Activated B cell treated with CpG ODN at 0.5 μM for 24 hours (primary cell): ENCODE measurements around the gene MSI2. TPM values are rescaled to one million over a fixed set of nuclear protein-coding genes. Genes with fewer than 3 reads are reported as not detected.

ENCODE experiments used
- ATAC-seq: fragments of 200-7000 bp; cut with Tn5 transposase; one replicate; pipeline ENCODE4 v1.10.0; 2021; ENCODE audit warnings: low read depth, mild to moderate bottlenecking, moderate library complexity
- CTCF ChIA-PET: fragments of 350-600 bp; sonication (Branson Sonifier 250); formaldehyde crosslinking; loops from one replicate; lab custom pipeline; 2021; ENCODE audit warnings: antibody characterized with exemption; lab: Charles Lee
- POLR2A ChIA-PET: fragments of 350-600 bp; sonication (Branson Sonifier 250); formaldehyde crosslinking; loops from one replicate; lab custom pipeline; 2021; ENCODE audit warnings: antibody characterized with exemption; lab: Charles Lee
- DNase-seq: peaks from one replicate; pipeline ENCODE4 v3.0.0; 2022
- H3K27ac Mint-ChIP-seq: one replicate; pipeline ENCODE4 v1.8.0; 2020; ENCODE audit warnings: mixed read lengths
- H3K27me3 Mint-ChIP-seq: one replicate; pipeline ENCODE4 v1.8.0; 2021; ENCODE audit warnings: mixed read lengths
- H3K36me3 Mint-ChIP-seq: one replicate; pipeline ENCODE4 v1.8.0; 2021; ENCODE audit warnings: low read depth, mixed read lengths
- H3K4me1 Mint-ChIP-seq: one replicate; pipeline ENCODE4 v1.8.0; 2021; ENCODE audit warnings: mixed read lengths
- H3K4me3 Mint-ChIP-seq: one replicate; pipeline ENCODE4 v1.8.0; 2020; ENCODE audit warnings: mild to moderate bottlenecking, mixed read lengths
- H3K9me3 Mint-ChIP-seq: one replicate; pipeline ENCODE4 v1.8.0; 2020; ENCODE audit warnings: mixed read lengths
- intact Hi-C: fragments of 100-400 bp; cut with micrococcal nuclease; formaldehyde crosslinking; loops from one replicate; pipeline ENCODE4 v1.15.1; 2024
- total RNA-seq: library from RNA; stranded (reverse); gene quantifications from 2 replicates; pipeline ENCODE4 v1.2.3, GENCODE V29; 2022
- TF ChIP-seq, protein P1 (sequence below): fragments of 200-600 bp; IDR thresholded peaks from one replicate; pipeline ENCODE4 v1.8.0; 2022; ENCODE audit warnings: antibody characterized with exemption, mild to moderate bottlenecking

Gene MSI2
- total RNA-seq, 1 donor from 2014 or later: 102 TPM

DNA sequence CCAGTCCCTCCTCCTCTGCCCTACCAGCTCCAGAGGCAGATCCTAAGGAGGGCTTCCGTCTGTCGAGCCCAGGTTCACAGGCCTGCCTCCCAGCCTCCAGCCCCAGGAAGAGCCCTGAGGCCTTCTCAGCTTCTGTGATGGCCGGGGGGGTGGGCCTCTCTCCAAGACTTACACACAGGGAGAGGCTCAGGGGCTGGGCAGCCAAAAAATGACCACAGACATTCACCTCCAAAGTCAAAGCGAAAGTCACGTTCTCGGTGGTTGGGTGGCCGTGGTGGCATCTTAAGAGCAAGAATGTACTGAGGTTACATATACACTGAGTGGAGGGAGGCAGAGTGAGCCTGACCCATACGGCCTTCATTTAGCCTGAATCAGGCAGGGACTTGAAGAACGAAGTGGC is 369.6 kb downstream of the MSI2 start:
- TF ChIP-seq, protein P1, sequence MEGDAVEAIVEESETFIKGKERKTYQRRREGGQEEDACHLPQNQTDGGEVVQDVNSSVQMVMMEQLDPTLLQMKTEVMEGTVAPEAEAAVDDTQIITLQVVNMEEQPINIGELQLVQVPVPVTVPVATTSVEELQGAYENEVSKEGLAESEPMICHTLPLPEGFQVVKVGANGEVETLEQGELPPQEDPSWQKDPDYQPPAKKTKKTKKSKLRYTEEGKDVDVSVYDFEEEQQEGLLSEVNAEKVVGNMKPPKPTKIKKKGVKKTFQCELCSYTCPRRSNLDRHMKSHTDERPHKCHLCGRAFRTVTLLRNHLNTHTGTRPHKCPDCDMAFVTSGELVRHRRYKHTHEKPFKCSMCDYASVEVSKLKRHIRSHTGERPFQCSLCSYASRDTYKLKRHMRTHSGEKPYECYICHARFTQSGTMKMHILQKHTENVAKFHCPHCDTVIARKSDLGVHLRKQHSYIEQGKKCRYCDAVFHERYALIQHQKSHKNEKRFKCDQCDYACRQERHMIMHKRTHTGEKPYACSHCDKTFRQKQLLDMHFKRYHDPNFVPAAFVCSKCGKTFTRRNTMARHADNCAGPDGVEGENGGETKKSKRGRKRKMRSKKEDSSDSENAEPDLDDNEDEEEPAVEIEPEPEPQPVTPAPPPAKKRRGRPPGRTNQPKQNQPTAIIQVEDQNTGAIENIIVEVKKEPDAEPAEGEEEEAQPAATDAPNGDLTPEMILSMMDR: no peak
- intact Hi-C loops: loop anchor here (5.0 to 10.0 kb wide), 3 partner anchors 36 to 711 kb away; partner anchors contain the start of gene SRSF1
- no peaks in the 10 kb centered on the region for H3K27me3 Mint-ChIP-seq
- H3K36me3 Mint-ChIP-seq: peaks cover 6% of the 10 kb centered on the region
- H3K27ac Mint-ChIP-seq: no peak overlapping the region
- H3K4me1 Mint-ChIP-seq: peaks cover 85% of the 10 kb centered on the region
- CTCF ChIA-PET: interaction anchor here (0.7 to 2.3 kb wide), 3 partner anchors 21 to 46 kb away, joined by 3 to 6 read pairs (median 3); no protein-coding TSS in a partner anchor
- DNase-seq (no peak), ATAC-seq (no peak)
- no peaks in the 10 kb centered on the region for H3K9me3 Mint-ChIP-seq
- POLR2A ChIA-PET: interaction anchor here (0.7 kb wide), 1 partner anchor 76 kb away, joined by 3 read pairs; no protein-coding TSS in a partner anchor
- no peak overlapping the region for H3K4me3 Mint-ChIP-seq

DNA sequence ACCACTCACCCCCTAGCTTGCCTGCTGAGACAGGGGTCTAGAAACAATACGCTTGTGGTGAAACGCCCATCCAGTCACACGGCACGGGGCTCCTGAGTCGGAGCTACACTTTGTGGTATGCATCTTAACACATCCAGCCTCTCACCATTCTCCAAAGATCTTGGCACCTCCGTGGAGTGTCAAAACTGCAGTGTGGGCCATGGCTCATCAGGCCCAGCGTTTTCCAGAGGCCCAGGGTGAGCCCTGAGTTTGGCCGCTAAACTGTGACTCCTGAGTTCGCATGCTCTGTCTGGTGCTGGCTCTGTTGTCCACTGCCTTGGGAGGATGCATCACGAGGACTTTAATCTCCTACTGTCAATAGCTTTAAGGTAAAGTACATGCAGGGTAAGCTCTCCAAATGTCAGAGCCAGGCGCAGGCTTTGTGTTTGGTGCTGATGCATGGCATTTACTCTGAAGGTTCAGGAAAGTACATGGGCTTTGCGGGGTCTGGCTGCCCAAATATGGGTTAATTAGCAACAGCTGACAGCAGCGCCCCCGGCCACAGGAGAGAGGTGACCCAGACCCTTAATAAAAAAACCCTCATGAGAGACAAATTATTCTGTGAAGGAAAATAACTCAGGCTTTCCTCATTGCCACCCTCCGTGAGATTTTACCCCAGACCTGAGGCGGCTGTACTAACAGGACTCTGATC is 370.3 kb downstream of the MSI2 start:
- no peak overlapping the region for H3K4me3 Mint-ChIP-seq

DNA sequence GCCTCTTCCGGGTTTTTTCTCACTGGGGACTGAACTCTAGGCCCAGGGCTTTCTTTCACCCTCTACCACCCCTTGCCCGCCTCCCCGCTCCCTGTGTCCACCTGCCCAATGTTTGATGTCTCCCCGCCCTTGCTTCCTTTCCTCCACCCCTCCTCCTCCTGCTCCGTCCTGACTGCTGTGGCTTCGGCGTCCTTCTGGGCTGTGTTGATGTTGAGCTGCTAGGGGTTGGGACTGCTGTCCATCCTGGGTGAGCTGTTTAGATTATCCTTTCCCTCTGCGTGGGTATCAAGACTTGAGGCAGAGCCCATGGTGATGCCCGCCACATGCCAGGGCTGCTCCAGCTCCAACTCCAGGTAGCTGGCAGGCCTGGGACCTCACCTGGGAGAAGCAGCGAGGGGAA is 371.3 kb downstream of the MSI2 start:
- Mint-ChIP-seq H3K36me3 (peaks cover 16% of the 10 kb centered on the region), H3K27me3 (no peaks in the 10 kb centered on the region), H3K27ac (peak overlapping the region; percentile 83), H3K9me3 (no peaks in the 10 kb centered on the region), H3K4me3 (no peak overlapping the region), H3K4me1 (peaks cover 83% of the 10 kb centered on the region)
- ATAC-seq (no peak), DNase-seq (no peak)
- ChIA-PET POLR2A (no interaction called here), CTCF (interaction anchor here (2.3 kb wide), 1 partner anchor 45 kb away, joined by 6 read pairs; no protein-coding TSS in a partner anchor)
- TF ChIP-seq, protein P1: no peak
- intact Hi-C loops: loop anchor here (5.0 to 10.0 kb wide), 3 partner anchors 35 to 710 kb away; partner anchors contain the start of gene SRSF1

More for the DNA sequence above, 370.3 kb downstream of the MSI2 start:
- H3K4me1 Mint-ChIP-seq: peaks cover 88% of the 10 kb centered on the region
- no peak overlapping the region for H3K27ac Mint-ChIP-seq
- H3K9me3 Mint-ChIP-seq: no peaks in the 10 kb centered on the region
- TF ChIP-seq, protein P1: no peak
- ChIA-PET POLR2A (no interaction called here), CTCF (interaction anchor here (2.3 kb wide), 1 partner anchor 46 kb away, joined by 6 read pairs; no protein-coding TSS in a partner anchor)
- ATAC-seq (no peak), DNase-seq (no peak)
- intact Hi-C loops: loop anchor here (5.0 to 10.0 kb wide), 3 partner anchors 36 to 711 kb away; partner anchors contain the start of gene SRSF1
- H3K36me3 Mint-ChIP-seq: peaks cover 9% of the 10 kb centered on the region
- no peaks in the 10 kb centered on the region for H3K27me3 Mint-ChIP-seq

DNA sequence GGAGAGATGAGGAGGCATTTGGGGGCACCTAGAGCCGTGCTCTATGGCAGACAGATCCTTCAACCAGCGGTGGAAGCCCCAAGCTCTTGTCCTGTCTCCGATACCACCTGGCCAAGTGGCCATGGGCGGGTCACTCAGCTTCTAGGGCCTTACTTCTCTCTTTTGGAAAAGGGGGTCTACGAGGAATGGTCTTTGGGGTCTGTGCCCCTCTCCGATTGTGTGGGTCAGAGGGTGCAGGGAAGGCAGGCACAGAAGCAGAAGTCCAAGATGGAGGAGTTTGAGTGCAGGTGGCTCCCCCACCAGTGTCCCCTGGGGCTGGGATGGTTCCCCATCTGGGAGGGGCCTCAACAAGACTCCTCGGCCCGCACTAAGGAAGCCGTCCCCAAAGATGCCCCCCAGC is 372.1 kb downstream of the MSI2 start:
- Mint-ChIP-seq H3K9me3 (no peaks in the 10 kb centered on the region), H3K27me3 (no peaks in the 10 kb centered on the region), H3K27ac (peak overlapping the region; percentile 83), H3K4me1 (peaks cover 75% of the 10 kb centered on the region), H3K36me3 (peaks cover 23% of the 10 kb centered on the region), H3K4me3 (peak overlapping the region; percentile 57)
- intact Hi-C loops: loop anchor here (5.0 to 10.0 kb wide), 3 partner anchors 34 to 709 kb away; partner anchors contain the start of gene SRSF1
- ChIA-PET CTCF (no interaction called here), POLR2A (interaction anchor here (1.1 to 1.4 kb wide), 2 partner anchors 23 to 29 kb away, joined by 3 to 4 read pairs; no protein-coding TSS in a partner anchor)
- TF ChIP-seq, protein P1: no peak
- DNase-seq (no peak), ATAC-seq (no peak)

DNA sequence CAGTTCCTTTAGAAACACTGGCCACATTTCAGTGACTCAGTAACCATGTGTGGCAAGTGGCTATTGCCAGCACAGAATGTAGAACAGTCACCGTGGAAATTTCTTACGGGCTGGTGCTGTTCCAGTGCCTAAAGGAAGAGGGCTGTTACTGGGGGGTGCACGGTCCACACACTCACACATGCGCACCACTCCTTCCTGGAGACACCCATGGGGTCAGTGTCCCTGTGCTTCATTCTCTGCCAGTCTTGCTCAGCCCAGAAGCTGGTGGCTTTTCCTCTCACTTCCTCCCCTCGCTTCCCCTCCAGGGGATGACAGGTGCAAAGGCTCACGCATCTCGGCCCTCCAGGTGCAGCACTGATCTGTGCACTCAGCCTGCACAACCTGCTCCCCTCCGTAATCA is 373.1 kb downstream of the MSI2 start:
- Mint-ChIP-seq H3K9me3 (peaks cover 2% of the 10 kb centered on the region), H3K4me3 (peak overlapping the region; percentile 57), H3K36me3 (peaks cover 31% of the 10 kb centered on the region), H3K4me1 (peaks cover 66% of the 10 kb centered on the region), H3K27ac (peak overlapping the region; percentile 83), H3K27me3 (no peaks in the 10 kb centered on the region)
- intact Hi-C loops: loop anchor here (1.0 to 10.0 kb wide), 7 partner anchors 9 to 708 kb away; partner anchors contain the start of genes MSI2 and SRSF1
- TF ChIP-seq, protein P1: no peak
- DNase-seq (peak; percentile 54), ATAC-seq (peak; percentile 91)
- ChIA-PET CTCF (interaction anchor here (0.6 kb wide), 1 partner anchor 43 kb away, joined by 3 read pairs; no protein-coding TSS in a partner anchor), POLR2A (interaction anchor here (0.9 to 1.6 kb wide), 4 partner anchors 24 to 78 kb away, joined by 4 to 6 read pairs (median 4); no protein-coding TSS in a partner anchor)
